ENCODE measurements around the gene PLA2G12B. TPM values are rescaled to one million over a fixed set of nuclear protein-coding genes. Genes with fewer than 3 reads are reported as not detected.

The PLA2G12B gene, protein sequence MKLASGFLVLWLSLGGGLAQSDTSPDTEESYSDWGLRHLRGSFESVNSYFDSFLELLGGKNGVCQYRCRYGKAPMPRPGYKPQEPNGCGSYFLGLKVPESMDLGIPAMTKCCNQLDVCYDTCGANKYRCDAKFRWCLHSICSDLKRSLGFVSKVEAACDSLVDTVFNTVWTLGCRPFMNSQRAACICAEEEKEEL
- 0.66 TPM for total RNA-seq
- 10.3 TPM for polyA plus RNA-seq (ENCODE audit: insufficient read depth, low read depth, low replicate concordance)
- long read RNA-seq, donor 1, partial matches to known transcripts = 0 of 2 reads
- long read RNA-seq, donor 1, other reads (novel, unspliced or antisense) = 0 of 2 reads
- long read RNA-seq, donor 2, partial matches to known transcripts = 0 of 1 reads
- long read RNA-seq, donor 2, other reads (novel, unspliced or antisense) = 0 of 1 reads
- long read RNA-seq, donor 3, partial matches to known transcripts = 0 of 2 reads
- long read RNA-seq, donor 3, other reads (novel, unspliced or antisense) = 0 of 2 reads
- long read RNA-seq, donor 4, partial matches to known transcripts = 0 of 2 reads
- long read RNA-seq, donor 4, other reads (novel, unspliced or antisense) = 0 of 2 reads
- long read RNA-seq, donor 5 = 0 reads
- long read RNA-seq, donor 6, partial matches to known transcripts = 0 of 2 reads
- long read RNA-seq, donor 6, other reads (novel, unspliced or antisense) = 0 of 2 reads
- long read RNA-seq, donor 7 = 0 reads
- long read RNA-seq, donor 8, partial matches to known transcripts = 0 of 1 reads
- long read RNA-seq, donor 8, other reads (novel, unspliced or antisense) = 0 of 1 reads
- long read RNA-seq, donor 9 = 0 reads
- long read RNA-seq, donor 10, partial matches to known transcripts = 0 of 3 reads
- long read RNA-seq, donor 10, other reads (novel, unspliced or antisense) = 0 of 3 reads

- H3K27me3 ChIP-seq (ENCODE audit: control insufficient read depth, insufficient read depth, low read length) = no peaks in the 10 kb centered on the region
- DNase-seq (peak in 4 of 5 donors; percentile 16 to 42 (median 28)), FAIRE-seq (no peak)
- peak within 1 kb of the TSS in 2 of 3 donors; percentile 49 to 78 for H3K4me3 ChIP-seq (ENCODE audit: low read length in 3 of 3)
- no peaks in the 10 kb centered on the region for H3K36me3 ChIP-seq (ENCODE audit: control insufficient read depth in 2 of 3, insufficient read depth in 3 of 3, low read length in 3 of 3)
- H3K4me1 ChIP-seq (ENCODE audit: control insufficient read depth in 2 of 3, insufficient read depth in 2 of 3, low read depth in 1 of 3, low read length in 3 of 3) = no peaks in the 10 kb centered on the region
- no peaks in the 10 kb centered on the region for H3K9me3 ChIP-seq (ENCODE audit: control insufficient read depth in 2 of 3, insufficient read depth in 1 of 3, low read length in 3 of 3)
- H3K27ac ChIP-seq (ENCODE audit: low read depth in 2 of 2, low read length in 2 of 2) = peak within 1 kb of the TSS; percentile 55 to 71
- TF ChIP-seq, protein P1, sequence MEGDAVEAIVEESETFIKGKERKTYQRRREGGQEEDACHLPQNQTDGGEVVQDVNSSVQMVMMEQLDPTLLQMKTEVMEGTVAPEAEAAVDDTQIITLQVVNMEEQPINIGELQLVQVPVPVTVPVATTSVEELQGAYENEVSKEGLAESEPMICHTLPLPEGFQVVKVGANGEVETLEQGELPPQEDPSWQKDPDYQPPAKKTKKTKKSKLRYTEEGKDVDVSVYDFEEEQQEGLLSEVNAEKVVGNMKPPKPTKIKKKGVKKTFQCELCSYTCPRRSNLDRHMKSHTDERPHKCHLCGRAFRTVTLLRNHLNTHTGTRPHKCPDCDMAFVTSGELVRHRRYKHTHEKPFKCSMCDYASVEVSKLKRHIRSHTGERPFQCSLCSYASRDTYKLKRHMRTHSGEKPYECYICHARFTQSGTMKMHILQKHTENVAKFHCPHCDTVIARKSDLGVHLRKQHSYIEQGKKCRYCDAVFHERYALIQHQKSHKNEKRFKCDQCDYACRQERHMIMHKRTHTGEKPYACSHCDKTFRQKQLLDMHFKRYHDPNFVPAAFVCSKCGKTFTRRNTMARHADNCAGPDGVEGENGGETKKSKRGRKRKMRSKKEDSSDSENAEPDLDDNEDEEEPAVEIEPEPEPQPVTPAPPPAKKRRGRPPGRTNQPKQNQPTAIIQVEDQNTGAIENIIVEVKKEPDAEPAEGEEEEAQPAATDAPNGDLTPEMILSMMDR (IDR thresholded peaks at IDR 0.05; ENCODE audit: borderline replicate concordance, extremely low read depth, insufficient read depth) = no peak
- H3K9ac ChIP-seq (ENCODE audit: low read length in 3 of 3) = peak within 1 kb of the TSS in 1 of 3 donors; percentile 15
- intact Hi-C loops (cut with DNase I) = no loop called here
These were observed at the start of gene PLA2G12B for GRCh38 chr10:72954596-72955554. PLA2G12B (minus strand) TSS chr10:72954806; CDS start chr10:72954685, 121 bp downstream.

DNA sequence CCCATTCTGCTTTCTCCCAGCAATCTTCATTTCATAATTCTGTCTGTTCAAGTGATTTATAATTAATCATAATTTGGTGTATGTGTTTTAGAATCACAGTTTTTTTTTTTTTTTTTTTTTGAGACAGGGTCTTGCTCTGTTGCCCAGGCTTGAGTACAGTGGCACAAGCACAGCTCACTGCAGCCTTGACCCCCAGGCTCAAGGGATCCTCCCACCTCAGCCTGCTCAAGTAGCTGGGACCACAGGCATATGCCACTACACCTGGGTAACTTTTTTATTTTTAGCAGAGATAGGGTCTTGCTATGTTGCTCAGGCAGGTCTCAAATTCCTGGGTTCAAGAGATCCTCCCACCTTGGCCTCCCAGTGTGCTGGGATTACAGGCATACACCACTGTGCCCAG, 49.2 kb upstream of the PLA2G12B start:
- DNase-seq (no peak), FAIRE-seq (no peak)
- Histone ChIP-seq H3K4me3 (ENCODE audit: low read length in 3 of 3) (no peak overlapping the region), H3K9ac (ENCODE audit: low read length in 3 of 3) (no peak overlapping the region), H3K27me3 (ENCODE audit: control insufficient read depth, insufficient read depth, low read length) (no peaks in the 10 kb centered on the region), H3K4me1 (ENCODE audit: control insufficient read depth in 2 of 3, insufficient read depth in 2 of 3, low read depth in 1 of 3, low read length in 3 of 3) (no peaks in the 10 kb centered on the region), H3K9me3 (ENCODE audit: control insufficient read depth in 2 of 3, insufficient read depth in 1 of 3, low read length in 3 of 3) (no peaks in the 10 kb centered on the region), H3K36me3 (ENCODE audit: control insufficient read depth in 2 of 3, insufficient read depth in 3 of 3, low read length in 3 of 3) (peaks cover 3% of the 10 kb centered on the region in 3 donors), H3K27ac (ENCODE audit: low read depth in 2 of 2, low read length in 2 of 2) (no peak overlapping the region)
- intact Hi-C loops (cut with DNase I) = no loop called here
- TF ChIP-seq, protein P1 (IDR thresholded peaks at IDR 0.05; ENCODE audit: borderline replicate concordance, extremely low read depth, insufficient read depth) = no peak

DNA sequence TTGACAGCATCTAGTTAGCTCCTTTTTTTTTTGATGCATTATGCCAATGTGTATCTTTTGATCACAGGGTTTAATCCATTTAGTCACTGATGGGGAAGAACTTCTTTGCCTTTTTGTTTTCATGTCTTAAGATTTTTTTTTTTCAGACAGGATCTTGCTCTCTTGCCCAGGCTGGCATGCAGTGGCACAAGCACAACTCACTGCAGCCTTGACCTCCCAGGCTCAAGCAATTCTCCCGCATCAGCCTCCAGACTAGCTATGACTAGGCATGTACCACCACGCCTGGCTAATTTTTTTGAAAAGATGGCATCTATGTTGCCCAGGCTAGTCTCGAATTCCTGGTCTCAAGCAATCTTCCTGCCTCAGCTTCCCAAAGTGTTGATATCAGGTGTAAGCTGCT, 46.4 kb upstream of the PLA2G12B start:
- intact Hi-C loops (cut with DNase I) = no loop called here
- DNase-seq (no peak), FAIRE-seq (no peak)
- Histone ChIP-seq H3K4me3 (ENCODE audit: low read length in 3 of 3) (no peak overlapping the region), H3K27me3 (ENCODE audit: control insufficient read depth, insufficient read depth, low read length) (no peaks in the 10 kb centered on the region), H3K27ac (ENCODE audit: low read depth in 2 of 2, low read length in 2 of 2) (no peak overlapping the region), H3K4me1 (ENCODE audit: control insufficient read depth in 2 of 3, insufficient read depth in 2 of 3, low read depth in 1 of 3, low read length in 3 of 3) (no peaks in the 10 kb centered on the region), H3K36me3 (ENCODE audit: control insufficient read depth in 2 of 3, insufficient read depth in 3 of 3, low read length in 3 of 3) (no peaks in the 10 kb centered on the region), H3K9ac (ENCODE audit: low read length in 3 of 3) (no peak overlapping the region), H3K9me3 (ENCODE audit: control insufficient read depth in 2 of 3, insufficient read depth in 1 of 3, low read length in 3 of 3) (peaks cover 0 to 3% (median 0%) of the 10 kb centered on the region in 3 donors)
- TF ChIP-seq, protein P1 (IDR thresholded peaks at IDR 0.05; ENCODE audit: borderline replicate concordance, extremely low read depth, insufficient read depth) = no peak
